Measurements from ENCODE around the gene TEDC1.
A peak's percentile ranks its signal among the peaks of the same experiment; 100 is the strongest.

Gene TEDC1

GRCh38 chr14:105480807-105481801, 9.9 kb upstream of the TEDC1 start:
- peak overlapping the region; percentile 54 for H3K4me3 ChIP-seq (ENCODE audit: low read depth, low read length)
- TF ChIP-seq CTCF (IDR thresholded peaks at IDR 0.05; ENCODE audit: low read depth, low read length): peak; percentile 93

- no peak for TF ChIP-seq CTCF (IDR thresholded peaks at IDR 0.05; ENCODE audit: low read depth, low read length)
- H3K4me3 ChIP-seq (ENCODE audit: low read depth, low read length): no peak overlapping the region; the same call in 1 of the 2 replicates
These were observed 9.1 kb upstream of the TEDC1 start for GRCh38 chr14:105481886-105482457.

- no peak for TF ChIP-seq CTCF (IDR thresholded peaks at IDR 0.05; ENCODE audit: low read depth, low read length)
- no peak overlapping the region for H3K4me3 ChIP-seq (ENCODE audit: low read depth, low read length)
These were observed 8.4 kb upstream of the TEDC1 start for GRCh38 chr14:105482486-105483110.

- no peak overlapping the region for H3K4me3 ChIP-seq (ENCODE audit: low read depth, low read length)
- no peak for TF ChIP-seq CTCF (IDR thresholded peaks at IDR 0.05; ENCODE audit: low read depth, low read length)
These were observed 7.6 kb upstream of the TEDC1 start for GRCh38 chr14:105483300-105484068.

DNA sequence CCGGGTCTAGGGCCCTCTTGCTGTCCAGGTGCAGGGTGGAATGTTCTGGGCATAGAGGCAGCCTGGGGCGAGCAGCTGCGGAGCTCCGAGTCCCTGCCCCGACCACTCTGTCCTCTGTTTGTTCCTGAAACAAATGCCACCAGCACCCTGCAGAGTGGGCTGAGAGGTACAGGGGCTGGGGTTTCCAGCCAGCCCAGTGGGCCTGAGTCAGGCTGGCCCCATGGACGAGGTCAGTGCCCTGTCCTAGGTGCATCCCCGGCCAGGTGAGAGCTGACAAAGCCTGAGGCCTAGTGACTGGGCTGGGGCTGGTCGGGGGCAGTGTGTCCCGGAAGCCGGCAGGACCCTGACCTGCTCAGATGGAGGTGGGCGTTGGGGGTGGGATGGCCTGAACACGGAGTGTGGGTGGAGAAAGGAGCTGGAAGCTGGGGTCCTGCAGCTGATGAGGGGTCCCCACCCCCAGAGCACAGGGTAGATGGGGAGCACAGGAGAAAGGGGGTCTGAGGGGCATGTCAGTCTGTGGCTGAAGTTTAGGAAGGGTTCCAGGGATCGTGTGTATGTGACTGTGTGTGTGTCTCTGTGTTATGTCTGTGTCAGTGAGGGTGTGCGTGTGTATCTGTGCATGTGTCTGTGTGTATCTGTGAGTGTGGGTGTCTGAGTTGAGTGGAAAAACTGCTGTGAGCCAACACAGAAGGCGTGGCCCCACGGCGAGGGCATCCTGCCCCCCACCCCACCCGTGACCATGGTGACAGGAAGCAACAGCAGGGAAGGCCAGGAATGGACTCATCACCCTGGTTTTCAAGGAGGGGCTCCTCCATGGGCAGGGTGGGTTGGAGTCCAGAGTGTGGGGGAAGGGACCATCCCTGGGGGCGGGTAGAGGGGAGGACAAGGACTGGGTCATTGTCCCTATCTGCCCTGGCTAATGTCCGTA, 6.7 kb upstream of the TEDC1 start:
- H3K4me3 ChIP-seq (ENCODE audit: low read depth, low read length): no peak overlapping the region
- no peak for TF ChIP-seq CTCF (IDR thresholded peaks at IDR 0.05; ENCODE audit: low read depth, low read length)

DNA sequence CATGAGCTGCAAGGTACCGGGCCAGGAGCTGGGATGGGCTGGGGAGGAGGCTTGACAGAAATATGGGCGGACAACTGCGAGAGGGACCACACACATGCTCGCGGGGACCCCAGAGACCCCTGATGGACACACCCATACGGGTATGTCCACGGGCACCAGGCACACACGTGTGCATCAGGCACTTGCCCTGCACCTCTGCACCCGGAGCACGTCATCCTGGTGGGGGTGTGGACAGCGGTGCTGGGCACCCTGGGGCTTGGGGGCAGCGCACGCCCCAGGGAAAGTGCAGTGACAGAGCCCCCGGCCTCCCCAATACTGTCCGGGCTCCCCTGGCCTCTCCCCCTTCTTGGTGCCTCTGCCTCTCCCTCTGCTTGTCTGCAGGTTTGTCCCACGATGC, 6.1 kb upstream of the TEDC1 start:
- no peak for TF ChIP-seq CTCF (IDR thresholded peaks at IDR 0.05; ENCODE audit: low read depth, low read length)
- H3K4me3 ChIP-seq (ENCODE audit: low read depth, low read length): no peak overlapping the region

All from WI38 (cell line).